ENCODE data around the gene UBE2K.
"Not testable (repeated sequence)": the region's sequence is repeated elsewhere in the genome, so short reads cannot be mapped to it uniquely, and the experiment has no call there.

UBE2K gene

GRCh38 chr4:39732728-39733127 lies 34.8 kb downstream of the UBE2K start:
- DNase-seq: peak; percentile 43

- DNase-seq: not testable (repeated sequence)
These were observed 41.7 kb downstream of the UBE2K start for GRCh38 chr4:39739591-39739990.

GRCh38 chr4:39741401-39741800 lies 43.5 kb downstream of the UBE2K start:
- DNase-seq: no peak

GRCh38 chr4:39745920-39746319 lies 48.0 kb downstream of the UBE2K start:
- DNase-seq: no peak

GRCh38 chr4:39750216-39750615 lies 52.3 kb downstream of the UBE2K start:
- no peak for DNase-seq

GRCh38 chr4:39754309-39754708 lies 56.4 kb downstream of the UBE2K start:
- DNase-seq: no peak

- DNase-seq: no peak
These were observed 58.2 kb downstream of the UBE2K start for GRCh38 chr4:39756159-39756558.

GRCh38 chr4:39758176-39758575 lies 60.2 kb downstream of the UBE2K start:
- no peak for DNase-seq

- no peak for DNase-seq
These were observed 61.6 kb downstream of the UBE2K start for GRCh38 chr4:39759569-39759968.

- DNase-seq: no peak
These were observed 63.2 kb downstream of the UBE2K start for GRCh38 chr4:39761005-39761667.

- no peak for DNase-seq
These were observed 66.0 kb downstream of the UBE2K start for GRCh38 chr4:39763714-39764572.

- no peak for DNase-seq
These were observed 72.1 kb downstream of the UBE2K start for GRCh38 chr4:39770005-39770404.

- DNase-seq: no peak
These were observed 72.5 kb downstream of the UBE2K start for GRCh38 chr4:39770471-39770870.

- no peak for DNase-seq
These were observed 73.2 kb downstream of the UBE2K start for GRCh38 chr4:39770969-39771724.

GRCh38 chr4:39781988-39782387 lies 84.1 kb downstream of the UBE2K start:
- not testable (repeated sequence) for DNase-seq

GRCh38 chr4:39785083-39785482 lies 87.1 kb downstream of the UBE2K start:
- no peak for DNase-seq

GRCh38 chr4:39786838-39787237 lies 88.9 kb downstream of the UBE2K start:
- no peak for DNase-seq

- DNase-seq: no peak
These were observed 94.2 kb downstream of the UBE2K start for GRCh38 chr4:39792128-39792527.

GRCh38 chr4:39792529-39792928 lies 94.6 kb downstream of the UBE2K start:
- DNase-seq: no peak

GRCh38 chr4:39792976-39793375 lies 95.0 kb downstream of the UBE2K start:
- DNase-seq: not testable (repeated sequence)

GRCh38 chr4:39802005-39802404 lies 104.1 kb downstream of the UBE2K start:
- DNase-seq: no peak

GRCh38 chr4:39808231-39808749 lies 110.4 kb downstream of the UBE2K start:
- DNase-seq: no peak

GRCh38 chr4:39812500-39812899 lies 114.6 kb downstream of the UBE2K start:
- DNase-seq: no peak
